ENCODE measurements around the gene MRTFA. TPM values are rescaled to one million over a fixed set of nuclear protein-coding genes. Genes with fewer than 3 reads are reported as not detected.

The MRTFA gene
- total and polyA plus RNA-seq, 9 of the 15 experiments (the other 6 are each of a cell fraction or from before 2014, with no cell fraction given), result 0.84 to 21.1 (median 3.7) TPM

GRCh38 chr22:40453671-40454070 is 182.8 kb downstream of the MRTFA start:
- intact Hi-C loops (cut with micrococcal nuclease), result no loop called here
- no peaks in the 10 kb centered on the region for H3K9me3 ChIP-seq (replicated peaks; ENCODE audit: control insufficient read depth, insufficient read depth, low read depth, low read length)
- H3K27me3 ChIP-seq (ENCODE audit: control insufficient read depth in 2 of 2, insufficient read depth in 2 of 2, low read length in 2 of 2), result no peaks in the 10 kb centered on the region
- no peaks in the 10 kb centered on the region for H3K36me3 ChIP-seq (ENCODE audit: control insufficient read depth, insufficient read depth, low read length)
- no peak overlapping the region for H3K4me2 ChIP-seq (ENCODE audit: insufficient read depth, low read length)
- TF ChIP-seq PURB (CRISPR knock-in tag; IDR thresholded peaks at IDR 0.05; ENCODE audit: low read depth) (no peak), DIDO1 (tag; IDR thresholded peaks at IDR 0.05; ENCODE audit: low read depth) (no peak), ID3 (CRISPR knock-in tag; IDR thresholded peaks at IDR 0.05) (no peak), ID3 (tag; IDR thresholded peaks at IDR 0.05) (no peak), E4F1 (CRISPR knock-in tag; IDR thresholded peaks at IDR 0.05; ENCODE audit: borderline replicate concordance) (no peak), TEAD2 (tag; IDR thresholded peaks at IDR 0.05) (no peak), LARP7 (IDR thresholded peaks at IDR 0.05) (no peak), ZKSCAN3 (CRISPR knock-in tag; IDR thresholded peaks at IDR 0.05) (no peak), THAP12 (CRISPR knock-in tag; IDR thresholded peaks at IDR 0.05) (no peak), PTBP1 (IDR thresholded peaks at IDR 0.05; ENCODE audit: low read depth, low read length) (no peak), IRF9 (tag; IDR thresholded peaks at IDR 0.05) (no peak), HCFC1 (IDR thresholded peaks at IDR 0.05; ENCODE audit: low read depth, low read length) (no peak), NR0B1 (IDR thresholded peaks at IDR 0.05; ENCODE audit: partially characterized antibody) (no peak), MEIS2 (IDR thresholded peaks at IDR 0.05; ENCODE audit: partially characterized antibody) (no peak)
- no peak overlapping the region for H3K9ac ChIP-seq (ENCODE audit: insufficient read depth in 1 of 2, low read depth in 2 of 2, low read length in 2 of 2)
- no peak for FAIRE-seq
- H3K4me3 ChIP-seq, result no peak overlapping the region
- CTCF ChIA-PET (ENCODE audit: low intra/inter-chr PET ratio), result no interaction called here
- peaks cover 3% of the 10 kb centered on the region for H3K9me1 ChIP-seq (ENCODE audit: control insufficient read depth, insufficient read depth, low read length)
- POLR2A ChIA-PET, result interaction anchor here (0.6 kb wide), 2 partner anchors 50 to 569 kb away, joined by 3 read pairs; no protein-coding TSS in a partner anchor
- no peak overlapping the region for H2AFZ ChIP-seq (ENCODE audit: low read depth, low read length)
- no peak overlapping the region for H3K27ac ChIP-seq (ENCODE audit: extremely low read depth, low read depth, low read length)
- H4K20me1 ChIP-seq (replicated peaks; ENCODE audit: control insufficient read depth, insufficient read depth, low read length), result no peaks in the 10 kb centered on the region
- in situ Hi-C loops (cut with MboI), result no loop called here
- no peak for DNase-seq (ENCODE audit: extremely low read depth in 1 of 4, low spot score in 3 of 4)
- no peaks in the 10 kb centered on the region; a peak in 2 of 5 replicates for H3K4me1 ChIP-seq (replicated peaks in 1 of 2; ENCODE audit: control insufficient read depth in 2 of 2, insufficient read depth in 2 of 2, low read length in 2 of 2)
- no peaks in the 10 kb centered on the region; the same call in 2 of the 3 replicates for H3K79me2 ChIP-seq (ENCODE audit: control insufficient read depth, insufficient read depth, low read length)
- ATAC-seq, result no peak
- no TSS peak for BruUV-seq (replicated peaks)
